A549 (cell line): ENCODE data around the gene ZFPL1.

ENCODE experiments used
- BHLHE40 ChIP-seq: IDR thresholded peaks from 2 replicates; pipeline ENCODE4 v1.6.1; 2012; ENCODE audit warnings: low read depth, low read length, inconsistent platforms
- EP300 ChIP-seq, 2 experiments: fragments of >200 bp; sonication (Bioruptor Twin); formaldehyde crosslinking; IDR thresholded peaks; 2 replicates in 1 of 2; 3 replicates in 1 of 2; pipeline ENCODE4 v1.6.1; 2016 to 2017
- FOSB ChIP-seq: fragments of 250-450 bp; sonication (Bioruptor Pico); IDR thresholded peaks from 2 replicates; pipeline ENCODE4 v1.5.0; 2020; ENCODE audit warnings: mild to moderate bottlenecking, moderate library complexity
- GATA3 ChIP-seq: IDR thresholded peaks from 2 replicates; pipeline ENCODE4 v1.6.1; 2012; ENCODE audit warnings: borderline replicate concordance
- MAZ ChIP-seq: fragments of 150-350 bp; IDR thresholded peaks from 2 replicates; pipeline ENCODE4 v1.6.1; 2014; ENCODE audit warnings: antibody characterized with exemption, low read depth, low read length, borderline replicate concordance
- PHF8 ChIP-seq: fragments of 200-600 bp; sonication (generic); IDR thresholded peaks from 2 replicates; pipeline ENCODE4 v1.6.1; 2016; ENCODE audit warnings: low read depth, mild to moderate bottlenecking, antibody characterized with exemption, moderate library complexity, borderline replicate concordance
- POLR2A ChIP-seq: IDR thresholded peaks from 2 replicates; pipeline ENCODE4 v1.6.1; 2012; ENCODE audit warnings: mild to moderate bottlenecking, low read length
- RARB ChIP-seq: fragments of 250-450 bp; sonication (Bioruptor Pico); IDR thresholded peaks from 2 replicates; pipeline ENCODE4 v1.8.0; 2021; ENCODE audit warnings: mild to moderate bottlenecking, moderate library complexity
- RNF2 ChIP-seq: fragments of 200-600 bp; sonication (generic); IDR thresholded peaks from 2 replicates; pipeline ENCODE4 v1.6.1; 2016; ENCODE audit warnings: low read depth, mild to moderate bottlenecking, antibody characterized with exemption, moderate library complexity, borderline replicate concordance
- TF ChIP-seq, protein P1 (sequence below): fragments of >200 bp; sonication (Bioruptor Twin); formaldehyde crosslinking; IDR thresholded peaks from 3 replicates; pipeline ENCODE4 v1.5.1; 2016
- TF ChIP-seq, protein P2 (sequence below): IDR thresholded peaks from 2 replicates; pipeline ENCODE4 v1.6.1; 2012
- TF ChIP-seq, protein P3 (sequence below): fragments of 450-650 bp; IDR thresholded peaks from 2 replicates; pipeline ENCODE4 v1.6.1; 2014; ENCODE audit warnings: antibody characterized with exemption
- TF ChIP-seq, protein P4 (sequence below): fragments of 150-350 bp; IDR thresholded peaks from 2 replicates; pipeline ENCODE4 v1.6.1; 2014; ENCODE audit warnings: low read depth, mild to moderate bottlenecking, low read length
- TF ChIP-seq, protein P5 (sequence below): IDR thresholded peaks from 2 replicates; pipeline ENCODE4 v1.6.1; 2012

DNA sequence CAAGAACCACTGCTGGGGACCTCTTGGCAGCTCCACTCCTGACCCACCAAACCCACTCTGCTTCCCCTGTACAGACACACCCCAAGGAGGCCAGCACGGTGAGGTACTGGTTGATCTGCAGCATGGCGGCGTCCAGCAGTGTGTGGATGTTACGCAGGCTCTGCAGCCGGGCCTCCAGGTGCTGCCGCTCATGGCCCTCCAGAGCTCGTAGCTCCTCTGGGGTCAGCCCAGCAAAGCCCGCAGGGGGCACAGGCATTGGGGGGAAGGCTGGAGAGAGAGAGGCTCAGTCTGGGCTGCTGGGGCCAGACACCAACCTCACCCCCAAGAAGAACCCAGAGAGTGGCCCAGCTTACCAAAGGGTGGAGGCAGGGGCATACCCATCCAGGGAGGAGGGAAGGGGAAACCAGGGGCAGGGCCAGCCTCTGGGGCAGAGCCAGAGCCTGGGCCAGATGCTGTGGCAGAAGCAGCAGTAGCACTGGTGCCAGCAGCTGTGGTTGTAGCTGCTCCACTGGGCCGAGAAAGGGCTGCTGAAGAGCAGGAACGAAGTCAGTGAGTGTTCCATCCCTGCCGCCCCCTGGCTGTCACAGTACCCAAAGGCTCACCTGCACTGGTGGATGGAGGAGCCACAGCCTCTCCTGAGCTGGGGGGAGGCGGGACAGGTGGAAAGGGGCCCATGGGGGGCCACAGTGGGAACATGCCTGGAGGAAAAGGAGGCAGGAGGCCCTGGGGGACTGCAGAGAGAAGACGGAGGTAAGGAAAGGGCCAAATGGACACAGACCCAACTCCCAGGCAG lies 45.8 kb downstream of the ZFPL1 start:
- TF ChIP-seq, protein P1, sequence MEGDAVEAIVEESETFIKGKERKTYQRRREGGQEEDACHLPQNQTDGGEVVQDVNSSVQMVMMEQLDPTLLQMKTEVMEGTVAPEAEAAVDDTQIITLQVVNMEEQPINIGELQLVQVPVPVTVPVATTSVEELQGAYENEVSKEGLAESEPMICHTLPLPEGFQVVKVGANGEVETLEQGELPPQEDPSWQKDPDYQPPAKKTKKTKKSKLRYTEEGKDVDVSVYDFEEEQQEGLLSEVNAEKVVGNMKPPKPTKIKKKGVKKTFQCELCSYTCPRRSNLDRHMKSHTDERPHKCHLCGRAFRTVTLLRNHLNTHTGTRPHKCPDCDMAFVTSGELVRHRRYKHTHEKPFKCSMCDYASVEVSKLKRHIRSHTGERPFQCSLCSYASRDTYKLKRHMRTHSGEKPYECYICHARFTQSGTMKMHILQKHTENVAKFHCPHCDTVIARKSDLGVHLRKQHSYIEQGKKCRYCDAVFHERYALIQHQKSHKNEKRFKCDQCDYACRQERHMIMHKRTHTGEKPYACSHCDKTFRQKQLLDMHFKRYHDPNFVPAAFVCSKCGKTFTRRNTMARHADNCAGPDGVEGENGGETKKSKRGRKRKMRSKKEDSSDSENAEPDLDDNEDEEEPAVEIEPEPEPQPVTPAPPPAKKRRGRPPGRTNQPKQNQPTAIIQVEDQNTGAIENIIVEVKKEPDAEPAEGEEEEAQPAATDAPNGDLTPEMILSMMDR = no peak
- TF ChIP-seq FOSB (no peak), BHLHE40 (no peak), EP300 (IDR thresholded peaks at IDR 0.05) (no peak), GATA3 (no peak), POLR2A (no peak), RNF2 (no peak), RARB (CRISPR knock-in tag) (no peak), MAZ (no peak), PHF8 (no peak)
- TF ChIP-seq, protein P2, sequence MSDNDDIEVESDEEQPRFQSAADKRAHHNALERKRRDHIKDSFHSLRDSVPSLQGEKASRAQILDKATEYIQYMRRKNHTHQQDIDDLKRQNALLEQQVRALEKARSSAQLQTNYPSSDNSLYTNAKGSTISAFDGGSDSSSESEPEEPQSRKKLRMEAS = no peak
- TF ChIP-seq, protein P3, sequence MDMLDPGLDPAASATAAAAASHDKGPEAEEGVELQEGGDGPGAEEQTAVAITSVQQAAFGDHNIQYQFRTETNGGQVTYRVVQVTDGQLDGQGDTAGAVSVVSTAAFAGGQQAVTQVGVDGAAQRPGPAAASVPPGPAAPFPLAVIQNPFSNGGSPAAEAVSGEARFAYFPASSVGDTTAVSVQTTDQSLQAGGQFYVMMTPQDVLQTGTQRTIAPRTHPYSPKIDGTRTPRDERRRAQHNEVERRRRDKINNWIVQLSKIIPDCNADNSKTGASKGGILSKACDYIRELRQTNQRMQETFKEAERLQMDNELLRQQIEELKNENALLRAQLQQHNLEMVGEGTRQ = no peak
- TF ChIP-seq, protein P4, sequence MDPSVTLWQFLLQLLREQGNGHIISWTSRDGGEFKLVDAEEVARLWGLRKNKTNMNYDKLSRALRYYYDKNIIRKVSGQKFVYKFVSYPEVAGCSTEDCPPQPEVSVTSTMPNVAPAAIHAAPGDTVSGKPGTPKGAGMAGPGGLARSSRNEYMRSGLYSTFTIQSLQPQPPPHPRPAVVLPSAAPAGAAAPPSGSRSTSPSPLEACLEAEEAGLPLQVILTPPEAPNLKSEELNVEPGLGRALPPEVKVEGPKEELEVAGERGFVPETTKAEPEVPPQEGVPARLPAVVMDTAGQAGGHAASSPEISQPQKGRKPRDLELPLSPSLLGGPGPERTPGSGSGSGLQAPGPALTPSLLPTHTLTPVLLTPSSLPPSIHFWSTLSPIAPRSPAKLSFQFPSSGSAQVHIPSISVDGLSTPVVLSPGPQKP = no peak
- TF ChIP-seq, protein P5, sequence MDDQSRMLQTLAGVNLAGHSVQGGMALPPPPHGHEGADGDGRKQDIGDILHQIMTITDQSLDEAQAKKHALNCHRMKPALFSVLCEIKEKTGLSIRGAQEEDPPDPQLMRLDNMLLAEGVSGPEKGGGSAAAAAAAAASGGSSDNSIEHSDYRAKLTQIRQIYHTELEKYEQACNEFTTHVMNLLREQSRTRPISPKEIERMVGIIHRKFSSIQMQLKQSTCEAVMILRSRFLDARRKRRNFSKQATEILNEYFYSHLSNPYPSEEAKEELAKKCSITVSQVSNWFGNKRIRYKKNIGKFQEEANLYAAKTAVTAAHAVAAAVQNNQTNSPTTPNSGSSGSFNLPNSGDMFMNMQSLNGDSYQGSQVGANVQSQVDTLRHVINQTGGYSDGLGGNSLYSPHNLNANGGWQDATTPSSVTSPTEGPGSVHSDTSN = no peak
